HEK293 (cell line): ENCODE measurements around the gene LY6G5C.

Experiments
- BCL11B ChIP-seq: fragments of 450-650 bp; formaldehyde crosslinking; IDR thresholded peaks from 2 replicates; pipeline ENCODE4 v1.5.1; 2016; ENCODE audit warnings: low read depth, missing biosample characterization, missing genetic modification characterization
- HOXC10 ChIP-seq: sonication (generic); formaldehyde crosslinking; IDR thresholded peaks from 2 replicates; pipeline ENCODE4 v1.8.1; 2023; ENCODE audit warnings: mild to moderate bottlenecking, missing genetic modification reagents
- PRDM1 ChIP-seq: fragments of 450-650 bp; formaldehyde crosslinking; IDR thresholded peaks from 2 replicates; pipeline ENCODE4; 2016; ENCODE audit warnings: missing biosample characterization, missing genetic modification characterization
- RBAK ChIP-seq: fragments of 450-650 bp; formaldehyde crosslinking; IDR thresholded peaks from 2 replicates; pipeline ENCODE4 v1.5.1; 2016; ENCODE audit warnings: missing biosample characterization, missing genetic modification characterization
- WT1 ChIP-seq: fragments of 450-650 bp; formaldehyde crosslinking; IDR thresholded peaks from 2 replicates; pipeline ENCODE4 v1.5.1; 2016; ENCODE audit warnings: missing biosample characterization, missing genetic modification characterization
- ZBTB17 ChIP-seq: fragments of 450-650 bp; formaldehyde crosslinking; IDR thresholded peaks from 2 replicates; pipeline ENCODE4 v1.5.1; 2016; ENCODE audit warnings: missing biosample characterization, missing genetic modification characterization
- ZBTB21 ChIP-seq: fragments of 450-650 bp; formaldehyde crosslinking; IDR thresholded peaks from 2 replicates; pipeline ENCODE4 v1.5.1; 2017; ENCODE audit warnings: missing biosample characterization, missing genetic modification characterization
- ZBTB48 ChIP-seq: fragments of 450-650 bp; formaldehyde crosslinking; IDR thresholded peaks from 2 replicates; pipeline ENCODE4 v1.5.1; 2016; ENCODE audit warnings: missing biosample characterization, missing genetic modification characterization
- ZBTB8A ChIP-seq: fragments of 450-650 bp; formaldehyde crosslinking; IDR thresholded peaks from 2 replicates; pipeline ENCODE4 v1.5.1; 2016; ENCODE audit warnings: missing biosample characterization, missing genetic modification characterization
- ZFP3 ChIP-seq: fragments of 450-650 bp; formaldehyde crosslinking; IDR thresholded peaks from 2 replicates; pipeline ENCODE4 v1.5.1; 2016; ENCODE audit warnings: low read depth, missing biosample characterization, missing genetic modification characterization
- ZNF114 ChIP-seq: fragments of 450-650 bp; formaldehyde crosslinking; IDR thresholded peaks from 2 replicates; pipeline ENCODE4 v1.5.0; 2017; ENCODE audit warnings: missing biosample characterization, missing genetic modification characterization
- ZNF140 ChIP-seq: fragments of 450-650 bp; formaldehyde crosslinking; IDR thresholded peaks from 2 replicates; pipeline ENCODE4 v1.5.1; 2016; ENCODE audit warnings: missing biosample characterization, missing genetic modification characterization
- ZNF184 ChIP-seq: fragments of 450-650 bp; IDR thresholded peaks from 2 replicates; pipeline ENCODE4 v1.5.1; 2018; ENCODE audit warnings: missing biosample characterization, mild to moderate bottlenecking, missing genetic modification characterization
- ZNF214 ChIP-seq: fragments of 450-650 bp; formaldehyde crosslinking; IDR thresholded peaks from 2 replicates; pipeline ENCODE4 v1.5.1; 2017; ENCODE audit warnings: missing biosample characterization, mild to moderate bottlenecking, missing genetic modification characterization, borderline replicate concordance
- ZNF23 ChIP-seq: fragments of 450-650 bp; formaldehyde crosslinking; IDR thresholded peaks from 2 replicates; pipeline ENCODE4 v1.5.1; 2016; ENCODE audit warnings: missing biosample characterization, missing genetic modification characterization, borderline replicate concordance
- ZNF239 ChIP-seq: fragments of 450-650 bp; formaldehyde crosslinking; IDR thresholded peaks from 2 replicates; pipeline ENCODE4 v1.5.1; 2016; ENCODE audit warnings: missing biosample characterization, missing genetic modification characterization
- ZNF24 ChIP-seq: fragments of 450-650 bp; formaldehyde crosslinking; IDR thresholded peaks from 2 replicates; pipeline ENCODE4 v1.5.1; 2016; ENCODE audit warnings: missing biosample characterization, missing genetic modification characterization
- ZNF248 ChIP-seq: fragments of 450-650 bp; formaldehyde crosslinking; IDR thresholded peaks from 2 replicates; pipeline ENCODE4 v1.5.1; 2017; ENCODE audit warnings: missing biosample characterization, missing genetic modification characterization
- ZNF335 ChIP-seq: fragments of 450-650 bp; formaldehyde crosslinking; conservative IDR thresholded peaks from 2 replicates; pipeline ENCODE4 v1.5.1; 2016; ENCODE audit warnings: missing biosample characterization, missing genetic modification characterization
- ZNF366 ChIP-seq: fragments of 450-650 bp; formaldehyde crosslinking; conservative IDR thresholded peaks from 2 replicates; pipeline ENCODE4 v1.5.1; 2016; ENCODE audit warnings: missing biosample characterization, missing genetic modification characterization
- ZNF37A ChIP-seq: fragments of 450-650 bp; IDR thresholded peaks from 2 replicates; pipeline ENCODE4 v1.5.1; 2018; ENCODE audit warnings: missing biosample characterization, missing genetic modification characterization
- ZNF391 ChIP-seq: fragments of 450-650 bp; formaldehyde crosslinking; IDR thresholded peaks from 2 replicates; pipeline ENCODE4 v1.5.1; 2016; ENCODE audit warnings: low read depth, missing biosample characterization, missing genetic modification characterization, borderline replicate concordance
- ZNF394 ChIP-seq: fragments of 450-650 bp; formaldehyde crosslinking; IDR thresholded peaks from 2 replicates; pipeline ENCODE4 v1.5.1; 2016; ENCODE audit warnings: missing biosample characterization, missing genetic modification characterization, mild to moderate bottlenecking, moderate library complexity, borderline replicate concordance
- ZNF426 ChIP-seq: fragments of 450-650 bp; formaldehyde crosslinking; IDR thresholded peaks from 2 replicates; pipeline ENCODE4 v1.5.1; 2017; ENCODE audit warnings: missing biosample characterization, missing genetic modification characterization, mild to moderate bottlenecking, inconsistent platforms, moderate library complexity
- ZNF473 ChIP-seq: fragments of 450-650 bp; formaldehyde crosslinking; IDR thresholded peaks from 2 replicates; pipeline ENCODE4 v1.5.1; 2017; ENCODE audit warnings: missing biosample characterization, missing genetic modification characterization
- ZNF48 ChIP-seq: fragments of 450-650 bp; formaldehyde crosslinking; IDR thresholded peaks from 2 replicates; pipeline ENCODE4 v1.5.1; 2016; ENCODE audit warnings: missing biosample characterization, missing genetic modification characterization
- ZNF514 ChIP-seq: fragments of 450-650 bp; formaldehyde crosslinking; IDR thresholded peaks from 2 replicates; pipeline ENCODE4 v1.5.1; 2016; ENCODE audit warnings: missing biosample characterization, missing genetic modification characterization
- ZNF544 ChIP-seq: fragments of 450-650 bp; formaldehyde crosslinking; IDR thresholded peaks from 2 replicates; pipeline ENCODE4 v1.5.0; 2017; ENCODE audit warnings: missing biosample characterization, missing genetic modification characterization
- ZNF571 ChIP-seq: fragments of 450-650 bp; formaldehyde crosslinking; IDR thresholded peaks from 2 replicates; pipeline ENCODE4 v1.5.0; 2017; ENCODE audit warnings: missing biosample characterization, missing genetic modification characterization
- ZNF596 ChIP-seq: fragments of 450-650 bp; IDR thresholded peaks from 2 replicates; pipeline ENCODE4 v1.5.0; 2018; ENCODE audit warnings: missing biosample characterization, mild to moderate bottlenecking, missing genetic modification characterization, moderate library complexity
- ZNF624 ChIP-seq: fragments of 450-650 bp; formaldehyde crosslinking; IDR thresholded peaks from 2 replicates; pipeline ENCODE4 v1.5.1; 2017; ENCODE audit warnings: missing biosample characterization, missing genetic modification characterization
- ZNF626 ChIP-seq: fragments of 450-650 bp; sonication (Bioruptor Pico); formaldehyde crosslinking; IDR thresholded peaks from 2 replicates; pipeline ENCODE4 v1.5.1; 2018; ENCODE audit warnings: missing biosample characterization, missing genetic modification characterization, inconsistent platforms
- ZNF658 ChIP-seq: fragments of 450-650 bp; formaldehyde crosslinking; IDR thresholded peaks from 2 replicates; pipeline ENCODE4; 2016; ENCODE audit warnings: missing biosample characterization, missing genetic modification characterization
- ZNF664 ChIP-seq: fragments of 450-650 bp; formaldehyde crosslinking; IDR thresholded peaks from 2 replicates; pipeline ENCODE4 v1.5.1; 2016; ENCODE audit warnings: missing biosample characterization, missing genetic modification characterization
- ZNF677 ChIP-seq: fragments of 450-650 bp; IDR thresholded peaks from 2 replicates; pipeline ENCODE4 v1.5.0; 2018; ENCODE audit warnings: missing biosample characterization, mild to moderate bottlenecking, missing genetic modification characterization, moderate library complexity
- ZNF747 ChIP-seq: fragments of 450-650 bp; formaldehyde crosslinking; IDR thresholded peaks from 2 replicates; pipeline ENCODE4 v1.5.1; 2016; ENCODE audit warnings: missing biosample characterization, missing genetic modification characterization
- ZNF768 ChIP-seq: fragments of 450-650 bp; formaldehyde crosslinking; IDR thresholded peaks from 2 replicates; pipeline ENCODE4 v1.5.1; 2018; ENCODE audit warnings: missing biosample characterization, mild to moderate bottlenecking, missing genetic modification characterization
- TF ChIP-seq, protein P1 (sequence below): fragments of 450-650 bp; formaldehyde crosslinking; IDR thresholded peaks from 2 replicates; pipeline ENCODE4 v1.5.1; 2016; ENCODE audit warnings: missing biosample characterization, missing genetic modification characterization
- TF ChIP-seq, protein P2 (sequence below): fragments of 450-650 bp; IDR thresholded peaks from 2 replicates; pipeline ENCODE4 v1.5.1; 2018; ENCODE audit warnings: missing biosample characterization, missing genetic modification characterization
- TF ChIP-seq, protein P3 (sequence below): fragments of 450-650 bp; formaldehyde crosslinking; IDR thresholded peaks from 2 replicates; pipeline ENCODE4 v1.5.1; 2016; ENCODE audit warnings: missing biosample characterization, missing genetic modification characterization

Gene LY6G5C

DNA sequence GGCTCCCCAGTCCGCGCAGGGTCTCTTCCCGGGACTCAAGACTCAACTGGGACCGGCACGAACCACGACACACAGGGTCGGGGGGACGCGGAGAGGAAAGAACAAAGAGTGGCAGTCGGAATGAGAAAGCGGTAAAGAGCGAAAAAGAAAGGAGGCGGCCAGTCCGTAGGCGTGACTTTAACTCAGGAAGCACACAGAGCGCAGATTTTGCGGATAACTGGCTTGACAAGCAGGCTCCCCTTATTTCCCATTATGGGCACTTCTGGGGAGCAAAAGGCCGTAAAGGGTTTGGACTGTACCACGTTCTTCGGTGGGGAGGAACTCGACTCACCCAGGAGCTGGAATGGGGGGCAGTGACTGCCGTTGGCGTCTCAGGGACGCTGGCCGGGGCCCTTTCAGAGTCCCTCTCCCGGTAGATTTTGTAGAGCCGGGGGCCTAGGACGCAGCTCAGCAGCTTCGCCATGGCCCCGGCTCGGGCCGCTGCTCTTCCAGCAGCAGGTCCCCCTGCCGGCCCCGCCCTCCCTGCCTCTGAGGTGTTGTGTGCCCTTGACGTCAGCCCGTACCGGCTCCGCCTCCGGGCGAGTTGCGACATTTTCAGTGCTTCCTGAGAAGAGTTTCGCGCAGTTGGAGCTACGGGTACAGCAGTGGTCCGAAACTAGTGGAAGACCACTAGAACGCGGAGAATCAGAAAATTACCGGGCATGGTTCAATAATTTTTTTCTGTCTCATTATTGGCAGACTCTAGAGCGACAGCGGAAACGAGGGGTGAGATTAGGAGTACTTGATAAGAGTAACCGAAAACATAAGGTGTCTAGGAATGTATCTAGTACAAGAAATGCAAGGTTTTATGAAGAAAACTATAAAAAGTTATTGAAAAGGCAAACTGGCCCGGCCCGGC, 22.2 kb upstream of the LY6G5C start, which contains the start of gene ABHD16A (continued):
- no peak for TF ChIP-seq ZNF214 (tag by site-specific recombination)
- peak; percentile 30; the same call in 1 of the 2 replicates for TF ChIP-seq ZNF596 (tag by site-specific recombination)
- no peak for TF ChIP-seq ZNF747 (tag by site-specific recombination)
- no peak for TF ChIP-seq ZNF514 (tag by site-specific recombination)
- TF ChIP-seq ZNF184, result no peak
- no peak for TF ChIP-seq ZNF37A
- no peak for TF ChIP-seq ZNF239 (tag by site-specific recombination)
- TF ChIP-seq ZNF335 (tag by site-specific recombination), result peak; percentile 88
- TF ChIP-seq ZNF48 (tag by site-specific recombination), result no peak
- TF ChIP-seq ZNF426 (tag by site-specific recombination), result no peak
- no peak for TF ChIP-seq ZNF658 (tag by site-specific recombination)
- TF ChIP-seq ZNF571, result no peak
- no peak; the same call in 1 of the 2 replicates for TF ChIP-seq ZNF394
- no peak for TF ChIP-seq ZNF366 (tag by site-specific recombination)
- no peak for TF ChIP-seq ZNF677
- peak; percentile 55; the same call in 1 of the 2 replicates for TF ChIP-seq ZNF24 (tag by site-specific recombination)
- no peak for TF ChIP-seq ZNF624
- TF ChIP-seq ZBTB21 (tag by site-specific recombination), result peak; percentile 95
- TF ChIP-seq ZNF140 (tag by site-specific recombination), result no peak
- TF ChIP-seq ZBTB8A (tag by site-specific recombination), result 0 out of 2 replicates have a peak, but pooled peaks have one; percentile 30
- TF ChIP-seq, protein P1, sequence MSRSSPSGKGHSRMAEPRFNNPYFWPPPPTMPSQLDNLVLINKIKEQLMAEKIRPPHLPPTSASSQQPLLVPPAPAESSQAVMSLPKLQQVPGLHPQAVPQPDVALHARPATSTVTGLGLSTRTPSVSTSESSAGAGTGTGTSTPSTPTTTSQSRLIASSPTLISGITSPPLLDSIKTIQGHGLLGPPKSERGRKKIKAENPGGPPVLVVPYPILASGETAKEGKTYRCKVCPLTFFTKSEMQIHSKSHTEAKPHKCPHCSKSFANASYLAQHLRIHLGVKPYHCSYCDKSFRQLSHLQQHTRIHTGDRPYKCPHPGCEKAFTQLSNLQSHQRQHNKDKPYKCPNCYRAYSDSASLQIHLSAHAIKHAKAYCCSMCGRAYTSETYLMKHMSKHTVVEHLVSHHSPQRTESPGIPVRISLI (tag by site-specific recombination), result no peak
- TF ChIP-seq PRDM1 (tag by site-specific recombination), result no peak
- TF ChIP-seq ZNF248 (tag by site-specific recombination), result no peak
- TF ChIP-seq ZNF23, result no peak
- TF ChIP-seq ZBTB17 (tag by site-specific recombination), result peak; percentile 96
- TF ChIP-seq ZBTB48, result peak; percentile 50; the same call in 1 of the 2 replicates
- no peak for TF ChIP-seq ZNF664 (tag by site-specific recombination)
- no peak for TF ChIP-seq BCL11B (tag by site-specific recombination)
- no peak for TF ChIP-seq RBAK (tag by site-specific recombination)
- TF ChIP-seq ZNF768 (tag by site-specific recombination), result no peak
- TF ChIP-seq ZNF544 (tag by site-specific recombination), result no peak
- TF ChIP-seq, protein P2, sequence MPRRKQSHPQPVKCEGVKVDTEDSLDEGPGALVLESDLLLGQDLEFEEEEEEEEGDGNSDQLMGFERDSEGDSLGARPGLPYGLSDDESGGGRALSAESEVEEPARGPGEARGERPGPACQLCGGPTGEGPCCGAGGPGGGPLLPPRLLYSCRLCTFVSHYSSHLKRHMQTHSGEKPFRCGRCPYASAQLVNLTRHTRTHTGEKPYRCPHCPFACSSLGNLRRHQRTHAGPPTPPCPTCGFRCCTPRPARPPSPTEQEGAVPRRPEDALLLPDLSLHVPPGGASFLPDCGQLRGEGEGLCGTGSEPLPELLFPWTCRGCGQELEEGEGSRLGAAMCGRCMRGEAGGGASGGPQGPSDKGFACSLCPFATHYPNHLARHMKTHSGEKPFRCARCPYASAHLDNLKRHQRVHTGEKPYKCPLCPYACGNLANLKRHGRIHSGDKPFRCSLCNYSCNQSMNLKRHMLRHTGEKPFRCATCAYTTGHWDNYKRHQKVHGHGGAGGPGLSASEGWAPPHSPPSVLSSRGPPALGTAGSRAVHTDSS (tag by site-specific recombination), result no peak
- TF ChIP-seq ZNF626 (tag by site-specific recombination), result no peak
- TF ChIP-seq ZNF114 (tag by site-specific recombination), result no peak
- TF ChIP-seq, protein P3, sequence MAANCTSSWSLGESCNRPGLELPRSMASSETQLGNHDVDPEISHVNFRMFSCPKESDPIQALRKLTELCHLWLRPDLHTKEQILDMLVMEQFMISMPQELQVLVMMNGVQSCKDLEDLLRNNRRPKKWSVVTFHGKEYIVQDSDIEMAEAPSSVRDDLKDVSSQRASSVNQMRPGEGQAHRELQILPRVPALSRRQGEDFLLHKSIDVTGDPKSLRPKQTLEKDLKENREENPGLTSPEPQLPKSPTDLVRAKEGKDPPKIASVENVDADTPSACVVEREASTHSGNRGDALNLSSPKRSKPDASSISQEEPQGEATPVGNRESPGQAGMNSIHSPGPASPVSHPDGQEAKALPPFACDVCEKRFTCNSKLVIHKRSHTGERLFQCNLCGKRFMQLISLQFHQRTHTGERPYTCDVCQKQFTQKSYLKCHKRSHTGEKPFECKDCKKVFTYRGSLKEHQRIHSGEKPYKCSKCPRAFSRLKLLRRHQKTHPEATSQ (tag by site-specific recombination), result peak; percentile 67; the same call in 1 of the 2 replicates
- no peak for TF ChIP-seq ZNF473
- no peak for TF ChIP-seq ZFP3
- TF ChIP-seq WT1, result peak; percentile 43; the same call in 1 of the 2 replicates
- TF ChIP-seq ZNF391, result no peak
- TF ChIP-seq HOXC10 (CRISPR knock-in tag), result no peak
